Kidney epithelial cell (primary cell): ENCODE results near the gene PACSIN2. TPM values are rescaled to one million over a fixed set of nuclear protein-coding genes. Genes with fewer than 3 reads are reported as not detected.

Experiments
- DNase-seq: peaks from one replicate; pipeline ENCODE4 v3.0.0-alpha.2; 2010; ENCODE audit warnings: low read depth
- H3K27me3 ChIP-seq: 2 replicates; pipeline ENCODE4 v1.6.0; 2011; ENCODE audit warnings: low read length; ENCODE audit not compliant: control insufficient read depth, insufficient read depth
- H3K36me3 ChIP-seq: 2 replicates; pipeline ENCODE4 v1.5.1; 2011; ENCODE audit warnings: low read length; ENCODE audit not compliant: control insufficient read depth, insufficient read depth
- H3K4me3 ChIP-seq: 2 replicates; pipeline ENCODE4 v1.5.1; 2011; ENCODE audit warnings: low read depth, mild to moderate bottlenecking, control low read depth, low read length
- CTCF ChIP-seq: IDR thresholded peaks from 2 replicates; pipeline ENCODE4 v1.5.1; 2011; ENCODE audit warnings: mild to moderate bottlenecking, moderate library complexity, low read length, control low read depth, inconsistent platforms; ENCODE audit not compliant: insufficient read depth, poor library complexity, severe bottlenecking
- total RNA-seq: library from RNA; depleted of rRNA; stranded (reverse); fragments of >200 nt; gene quantifications from 2 replicates; pipeline ENCODE4 v1.2.3, GENCODE V29; 2015

Gene PACSIN2
- total RNA-seq, 1 donor from 2014 or later: 62.9 TPM

- H3K27me3 ChIP-seq: no peaks in the 10 kb centered on the region
- TF ChIP-seq CTCF: no peak
- peaks cover 1% of the 10 kb centered on the region for H3K36me3 ChIP-seq
- no peak for DNase-seq
- H3K4me3 ChIP-seq: no peak overlapping the region
Measured at GRCh38 chr22:42866100-42866499, 148.8 kb downstream of the PACSIN2 start.

GRCh38 chr22:42865536-42865935 lies 149.4 kb downstream of the PACSIN2 start:
- TF ChIP-seq CTCF: no peak
- Histone ChIP-seq H3K4me3 (no peak overlapping the region), H3K36me3 (peaks cover 1% of the 10 kb centered on the region), H3K27me3 (no peaks in the 10 kb centered on the region)
- DNase-seq: no peak

- no peaks in the 10 kb centered on the region for H3K36me3 ChIP-seq
- TF ChIP-seq CTCF: no peak
- no peak overlapping the region for H3K4me3 ChIP-seq
- H3K27me3 ChIP-seq: no peaks in the 10 kb centered on the region
- DNase-seq: peak; percentile 84
Measured at GRCh38 chr22:42863349-42863961, 151.5 kb downstream of the PACSIN2 start.

GRCh38 chr22:42862045-42862734 lies 152.8 kb downstream of the PACSIN2 start:
- TF ChIP-seq CTCF: no peak
- Histone ChIP-seq H3K4me3 (no peak overlapping the region), H3K36me3 (no peaks in the 10 kb centered on the region), H3K27me3 (no peaks in the 10 kb centered on the region)
- DNase-seq: no peak

- TF ChIP-seq CTCF: no peak
- no peak for DNase-seq
- Histone ChIP-seq H3K27me3 (no peaks in the 10 kb centered on the region), H3K36me3 (no peaks in the 10 kb centered on the region), H3K4me3 (no peak overlapping the region)
Measured at GRCh38 chr22:42860968-42861367, 154.0 kb downstream of the PACSIN2 start.

- no peaks in the 10 kb centered on the region for H3K36me3 ChIP-seq
- no peak for TF ChIP-seq CTCF
- no peaks in the 10 kb centered on the region for H3K27me3 ChIP-seq
- no peak overlapping the region for H3K4me3 ChIP-seq
- no peak for DNase-seq
Measured at GRCh38 chr22:42857845-42858481, 157.0 kb downstream of the PACSIN2 start.
